ENCODE results near the gene SETD5.

- no peak for TF ChIP-seq CTCF (IDR thresholded peaks at IDR 0.05)
- no peak for TF ChIP-seq POLR2A (IDR thresholded peaks at IDR 0.05)
- no peak for TF ChIP-seq EP300 (IDR thresholded peaks at IDR 0.05)
Measured at GRCh38 chr3:9377981-9378380, 19.4 kb upstream of the SETD5 start.
